IPS-20b (cell line): ENCODE measurements around the gene METTL13.

Experiments
- H3K27ac ChIP-seq: one replicate; pipeline ENCODE4 v1.5.1; 2013; ENCODE audit warnings: low read length
- H3K27me3 ChIP-seq: 2 replicates; pipeline ENCODE4 v1.6.1; 2013; ENCODE audit warnings: mild to moderate bottlenecking, low read length, inconsistent platforms; ENCODE audit not compliant: insufficient read depth
- H3K36me3 ChIP-seq: 2 replicates; pipeline ENCODE4 v1.6.1; 2013; ENCODE audit warnings: low read depth, mild to moderate bottlenecking, inconsistent platforms, low read length, moderate library complexity; ENCODE audit not compliant: insufficient read depth
- H3K4me1 ChIP-seq: 2 replicates; pipeline ENCODE4 v1.6.1; 2013; ENCODE audit warnings: mild to moderate bottlenecking, control low read depth, inconsistent platforms, low read length, moderate library complexity; ENCODE audit not compliant: insufficient read depth
- H3K4me3 ChIP-seq: 2 replicates; pipeline ENCODE4 v1.5.1; 2013; ENCODE audit warnings: mild to moderate bottlenecking, low read length, inconsistent platforms
- H3K9ac ChIP-seq: 2 replicates; pipeline ENCODE4 v1.6.1; 2013; ENCODE audit warnings: low read depth, mild to moderate bottlenecking, inconsistent platforms, low read length, moderate library complexity
- H3K9me3 ChIP-seq: 2 replicates; pipeline ENCODE4 v1.6.1; 2013; ENCODE audit warnings: mild to moderate bottlenecking, low read depth, low read length, inconsistent platforms; ENCODE audit not compliant: insufficient read depth

The METTL13 gene

DNA sequence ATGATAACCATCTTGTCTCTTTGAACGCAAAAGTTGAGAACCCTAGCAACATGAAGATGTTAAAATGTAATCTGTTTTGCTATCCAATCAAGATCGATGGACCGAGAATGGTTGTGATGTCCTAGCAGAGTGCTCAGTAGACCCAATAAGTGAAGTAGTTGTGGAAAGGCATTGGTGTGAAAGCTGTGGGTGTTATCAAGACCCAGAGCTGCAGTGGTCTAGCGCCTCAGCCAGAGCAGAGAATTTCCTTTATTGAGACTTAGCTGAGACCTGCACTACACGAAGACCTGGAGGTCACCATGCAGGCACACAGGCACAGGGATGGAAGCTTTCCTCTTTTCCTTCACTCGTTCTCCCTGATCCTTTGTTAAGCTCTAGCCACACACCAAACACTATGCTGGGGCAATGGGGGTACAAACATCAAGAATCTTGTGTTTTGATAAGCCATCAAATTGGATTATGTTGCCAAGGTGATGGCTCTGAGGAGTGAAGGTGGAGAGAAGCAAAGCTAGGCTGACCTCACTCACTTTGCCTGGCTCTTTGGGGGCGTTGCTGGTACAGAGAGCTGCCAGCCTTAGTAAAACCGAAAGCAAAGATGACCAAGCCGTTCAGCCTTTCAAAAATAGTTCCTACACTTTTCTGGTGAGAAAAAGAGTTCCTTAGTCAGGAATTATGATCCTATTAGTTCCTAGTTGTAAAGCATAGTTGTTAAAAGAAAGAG is 24.1 kb downstream of the METTL13 start:
- Histone ChIP-seq H3K36me3 (no peaks in the 10 kb centered on the region), H3K4me1 (peaks cover 4% of the 10 kb centered on the region; the same call in 1 of the 2 replicates), H3K9ac (no peak overlapping the region), H3K27ac (no peak overlapping the region), H3K9me3 (no peaks in the 10 kb centered on the region), H3K4me3 (no peak overlapping the region), H3K27me3 (no peaks in the 10 kb centered on the region)

DNA sequence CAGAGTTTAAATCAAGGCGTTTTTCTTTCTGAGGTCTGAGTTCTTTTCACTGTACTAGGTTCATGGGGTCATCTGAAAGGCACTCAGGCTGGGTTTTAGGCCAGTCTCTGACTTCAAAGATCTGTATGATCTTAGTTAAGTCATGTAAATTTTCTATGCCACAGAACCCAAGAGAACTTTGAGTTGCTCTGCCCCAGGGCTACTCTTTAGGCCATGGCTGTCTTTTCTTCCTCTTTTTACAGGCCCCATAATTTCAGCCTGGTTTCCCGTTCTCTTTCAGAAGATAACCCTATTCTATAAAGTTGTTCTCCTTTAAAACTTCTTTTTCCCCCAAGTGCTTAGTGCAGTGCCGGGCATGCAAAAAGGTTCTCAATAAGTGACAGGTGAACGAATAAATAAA is 26.1 kb downstream of the METTL13 start:
- Histone ChIP-seq H3K4me1 (no peaks in the 10 kb centered on the region), H3K9ac (no peak overlapping the region), H3K36me3 (no peaks in the 10 kb centered on the region), H3K27ac (no peak overlapping the region), H3K27me3 (no peaks in the 10 kb centered on the region), H3K4me3 (no peak overlapping the region), H3K9me3 (no peaks in the 10 kb centered on the region)

- H3K4me3 ChIP-seq, result no peak overlapping the region
- H3K9ac ChIP-seq, result no peak overlapping the region
- no peak overlapping the region for H3K27ac ChIP-seq
- H3K4me1 ChIP-seq, result no peaks in the 10 kb centered on the region
- no peaks in the 10 kb centered on the region for H3K27me3 ChIP-seq
- H3K9me3 ChIP-seq, result no peaks in the 10 kb centered on the region
- no peaks in the 10 kb centered on the region for H3K36me3 ChIP-seq
These were observed 28.4 kb downstream of the METTL13 start for GRCh38 chr1:171809834-171810233.

DNA sequence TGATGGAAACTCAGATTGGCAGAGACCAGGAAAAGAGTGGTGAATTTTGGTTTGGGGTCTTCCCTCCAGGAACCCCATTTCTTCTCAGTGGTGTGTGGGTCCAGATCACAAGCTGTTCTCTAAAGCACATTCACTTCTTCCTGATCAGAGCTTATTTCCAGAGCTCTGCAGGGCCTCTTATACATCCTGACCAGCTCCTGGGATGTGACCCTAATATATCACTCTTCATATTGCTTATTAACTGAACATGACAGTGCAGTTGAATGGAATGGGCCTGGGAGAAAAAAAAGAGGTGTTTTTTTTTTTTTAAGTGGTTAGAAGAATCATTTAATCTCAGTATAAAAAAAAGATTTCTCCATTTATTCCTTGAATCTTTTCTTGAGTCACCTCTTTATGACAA is 30.2 kb downstream of the METTL13 start:
- Histone ChIP-seq H3K36me3 (no peaks in the 10 kb centered on the region), H3K9me3 (no peaks in the 10 kb centered on the region), H3K27ac (no peak overlapping the region), H3K9ac (no peak overlapping the region), H3K27me3 (no peaks in the 10 kb centered on the region), H3K4me1 (no peaks in the 10 kb centered on the region), H3K4me3 (no peak overlapping the region)

DNA sequence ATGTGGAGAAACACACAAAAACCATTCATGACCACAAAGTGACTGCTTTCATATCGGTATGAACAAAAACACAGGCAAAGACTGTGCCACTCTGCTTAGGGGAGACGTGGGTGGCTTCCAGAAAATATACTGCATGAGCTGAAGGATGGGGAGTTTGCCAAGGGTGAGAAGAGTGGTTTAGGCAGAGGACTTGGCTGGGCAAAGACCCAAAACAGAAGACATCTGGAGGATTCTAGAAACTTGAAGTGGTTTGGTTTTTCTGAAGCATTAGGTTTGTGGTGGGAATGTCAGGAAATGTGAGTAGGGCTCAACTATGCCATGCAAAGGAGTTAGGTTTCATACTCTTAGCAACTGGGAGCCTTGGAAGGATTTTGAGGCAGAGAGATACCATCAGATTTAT is 33.2 kb downstream of the METTL13 start:
- Histone ChIP-seq H3K27ac (no peak overlapping the region), H3K27me3 (no peaks in the 10 kb centered on the region), H3K4me3 (no peak overlapping the region), H3K4me1 (peaks cover 13% of the 10 kb centered on the region), H3K9ac (no peak overlapping the region), H3K36me3 (no peaks in the 10 kb centered on the region), H3K9me3 (no peaks in the 10 kb centered on the region)

GRCh38 chr1:171816300-171816901 is 34.9 kb downstream of the METTL13 start:
- Histone ChIP-seq H3K4me1 (peaks cover 13% of the 10 kb centered on the region), H3K27me3 (no peaks in the 10 kb centered on the region), H3K4me3 (no peak overlapping the region), H3K9ac (no peak overlapping the region), H3K36me3 (no peaks in the 10 kb centered on the region), H3K9me3 (no peaks in the 10 kb centered on the region), H3K27ac (no peak overlapping the region)

DNA sequence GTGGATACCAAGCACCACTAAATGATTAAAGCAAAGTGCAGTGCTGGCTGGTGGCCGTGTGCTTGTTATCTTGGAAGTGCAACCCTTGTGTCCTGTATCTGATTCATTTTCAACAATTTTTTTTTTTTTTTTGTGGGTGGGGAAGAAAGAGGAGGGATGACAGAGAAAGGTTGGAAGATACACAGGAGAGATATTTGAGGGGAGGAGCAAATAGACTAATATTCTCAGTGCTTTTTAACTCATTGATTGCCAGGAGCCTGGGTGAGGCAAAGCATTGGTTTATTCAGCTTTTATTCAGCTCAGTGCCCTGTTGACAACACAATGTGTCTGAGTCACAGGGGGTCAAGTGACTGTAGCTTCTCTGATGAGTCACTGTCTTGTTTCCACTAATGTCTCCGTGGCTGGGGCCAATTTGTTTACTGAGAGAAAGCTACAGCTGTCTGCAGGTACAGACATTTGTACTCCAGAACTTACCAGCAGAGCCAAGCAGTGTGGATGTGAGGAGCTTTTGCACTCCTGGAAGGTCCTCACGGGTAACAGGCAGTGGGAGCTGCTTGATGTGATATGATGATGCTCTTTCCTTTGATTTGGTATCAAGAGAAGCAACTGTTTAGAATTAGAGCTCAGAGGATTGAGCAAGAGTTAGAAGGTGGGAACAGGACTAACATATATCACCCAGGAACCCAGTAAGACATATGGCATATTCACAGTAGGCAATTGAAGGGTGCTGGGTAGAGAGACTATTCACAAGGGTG is 36.2 kb downstream of the METTL13 start:
- Histone ChIP-seq H3K27me3 (no peaks in the 10 kb centered on the region), H3K27ac (no peak overlapping the region), H3K36me3 (no peaks in the 10 kb centered on the region), H3K4me3 (no peak overlapping the region), H3K9ac (no peak overlapping the region; the same call in 1 of the 2 replicates), H3K4me1 (peaks cover 13% of the 10 kb centered on the region), H3K9me3 (no peaks in the 10 kb centered on the region)

- H3K4me3 ChIP-seq, result no peak overlapping the region
- H3K9ac ChIP-seq, result no peak overlapping the region
- peaks cover 13% of the 10 kb centered on the region for H3K4me1 ChIP-seq
- no peak overlapping the region for H3K27ac ChIP-seq
- H3K9me3 ChIP-seq, result no peaks in the 10 kb centered on the region
- H3K27me3 ChIP-seq, result no peaks in the 10 kb centered on the region
- no peaks in the 10 kb centered on the region for H3K36me3 ChIP-seq
These were observed 38.5 kb downstream of the METTL13 start for GRCh38 chr1:171819946-171820345.

DNA sequence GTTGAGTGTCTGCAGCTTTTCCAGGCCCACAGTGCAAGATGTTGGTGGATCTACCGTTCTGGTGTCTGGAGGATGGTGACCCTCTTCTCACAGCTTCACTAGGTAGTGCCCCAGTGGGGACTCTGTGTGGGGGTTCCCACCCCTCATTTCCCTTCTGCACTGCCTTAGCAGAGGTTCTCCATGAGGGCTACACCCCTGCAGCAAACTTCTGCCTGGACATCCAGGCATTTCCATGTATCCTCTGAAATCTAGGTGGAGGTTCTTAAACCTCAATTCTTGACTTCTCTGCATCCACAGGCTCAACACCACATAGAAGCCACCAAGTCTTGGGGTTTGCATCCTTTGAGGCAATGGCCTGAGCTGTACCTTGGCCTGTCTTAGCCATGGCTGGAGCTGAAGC is 45.5 kb downstream of the METTL13 start:
- Histone ChIP-seq H3K9ac (no peak overlapping the region), H3K4me3 (no peak overlapping the region), H3K4me1 (no peaks in the 10 kb centered on the region), H3K27ac (no peak overlapping the region), H3K36me3 (no peaks in the 10 kb centered on the region), H3K9me3 (peaks cover 25% of the 10 kb centered on the region), H3K27me3 (no peaks in the 10 kb centered on the region)

DNA sequence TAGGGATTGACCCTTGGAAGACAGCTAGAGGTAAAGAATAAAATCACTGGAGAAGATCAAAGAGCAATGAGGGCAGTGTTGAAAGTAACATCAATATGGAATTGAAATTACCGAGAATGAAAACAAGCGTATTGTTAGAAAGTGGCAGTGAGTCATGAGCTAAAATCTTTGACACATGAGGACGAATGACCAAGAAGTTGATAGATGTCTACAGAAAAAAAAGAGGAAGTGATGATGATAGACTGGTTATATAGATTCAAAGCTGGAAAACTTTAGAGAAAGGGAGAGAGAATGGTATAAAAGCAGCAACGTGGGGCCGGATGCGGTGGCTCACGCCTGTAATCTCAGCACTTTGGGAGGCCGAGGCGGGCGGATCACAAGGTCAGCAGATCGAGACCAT is 47.3 kb downstream of the METTL13 start:
- H3K9ac ChIP-seq, result no peak overlapping the region
- H3K4me1 ChIP-seq, result no peaks in the 10 kb centered on the region
- H3K4me3 ChIP-seq, result no peak overlapping the region
- no peaks in the 10 kb centered on the region for H3K27me3 ChIP-seq
- H3K9me3 ChIP-seq, result peaks cover 25% of the 10 kb centered on the region
- no peaks in the 10 kb centered on the region for H3K36me3 ChIP-seq
- H3K27ac ChIP-seq, result no peak overlapping the region

GRCh38 chr1:171833091-171833825 is 51.8 kb downstream of the METTL13 start:
- Histone ChIP-seq H3K4me1 (no peaks in the 10 kb centered on the region), H3K36me3 (no peaks in the 10 kb centered on the region), H3K9me3 (no peaks in the 10 kb centered on the region), H3K4me3 (no peak overlapping the region), H3K9ac (no peak overlapping the region), H3K27ac (no peak overlapping the region), H3K27me3 (no peaks in the 10 kb centered on the region)
